IPS-18a (cell line): ENCODE measurements around the gene TRA2B.
"Not testable (repeated sequence)": the region's sequence is repeated elsewhere in the genome, so short reads cannot be mapped to it uniquely, and the experiment has no call there.

Experiments
- H3K27ac ChIP-seq: one replicate; pipeline ENCODE4 v1.5.1; 2013; ENCODE audit warnings: low read length
- H3K27me3 ChIP-seq: one replicate; pipeline ENCODE4 v1.6.1; 2013; ENCODE audit warnings: mild to moderate bottlenecking, low read length; ENCODE audit not compliant: control insufficient read depth, insufficient read depth
- H3K36me3 ChIP-seq: one replicate; pipeline ENCODE4 v1.6.1; 2013; ENCODE audit warnings: low read depth, low read length; ENCODE audit not compliant: control insufficient read depth
- H3K4me1 ChIP-seq: one replicate; pipeline ENCODE4 v1.6.1; 2013; ENCODE audit warnings: low read depth, low read length; ENCODE audit not compliant: control insufficient read depth
- H3K4me3 ChIP-seq: one replicate; pipeline ENCODE4 v1.5.1; 2013; ENCODE audit warnings: low read length
- H3K9ac ChIP-seq: one replicate; pipeline ENCODE4 v1.6.1; 2013; ENCODE audit warnings: mild to moderate bottlenecking, low read length, moderate library complexity
- H3K9me3 ChIP-seq: one replicate; pipeline ENCODE4 v1.6.1; 2013; ENCODE audit warnings: low read depth, low read length; ENCODE audit not compliant: control insufficient read depth

The TRA2B gene

GRCh38 chr3:185920184-185920583 lies 17.6 kb downstream of the TRA2B start:
- no peak overlapping the region for H3K9ac ChIP-seq
- H3K9me3 ChIP-seq, result no peaks in the 10 kb centered on the region

GRCh38 chr3:185916042-185916833 lies 21.6 kb downstream of the TRA2B start:
- H3K27ac ChIP-seq, result no peak overlapping the region
- H3K9me3 ChIP-seq, result no peaks in the 10 kb centered on the region
- no peaks in the 10 kb centered on the region for H3K27me3 ChIP-seq
- no peak overlapping the region for H3K9ac ChIP-seq
- peaks cover 83% of the 10 kb centered on the region for H3K36me3 ChIP-seq
- no peak overlapping the region for H3K4me3 ChIP-seq
- H3K4me1 ChIP-seq, result no peaks in the 10 kb centered on the region

More at GRCh38 chr3:185920184-185920583, 17.6 kb downstream of the TRA2B start:
- H3K27ac ChIP-seq, result no peak overlapping the region
- no peaks in the 10 kb centered on the region for H3K27me3 ChIP-seq
- H3K36me3 ChIP-seq, result peaks cover 100% of the 10 kb centered on the region
- H3K4me1 ChIP-seq, result no peaks in the 10 kb centered on the region
- H3K4me3 ChIP-seq, result no peak overlapping the region

DNA sequence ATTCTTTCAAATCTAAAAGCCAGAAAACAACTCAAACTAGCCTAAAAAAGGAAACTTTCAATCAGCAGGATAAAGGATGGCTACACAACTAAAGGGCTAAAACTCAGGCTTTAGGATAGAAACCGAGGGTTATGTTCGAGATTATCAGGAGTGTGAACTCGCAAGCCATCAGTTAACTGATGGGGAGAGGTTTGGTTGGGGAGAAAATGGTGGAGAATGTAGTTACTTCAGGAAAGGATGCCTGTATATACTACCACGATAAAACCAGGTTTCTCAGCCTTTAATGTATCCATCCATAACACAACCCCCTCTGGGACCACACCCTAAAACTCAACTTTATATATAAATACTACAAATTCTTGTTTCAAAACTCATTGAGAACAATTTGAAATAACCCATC lies 22.2 kb downstream of the TRA2B start:
- Histone ChIP-seq H3K36me3 (peaks cover 77% of the 10 kb centered on the region), H3K27me3 (no peaks in the 10 kb centered on the region)

GRCh38 chr3:185914911-185915629 lies 22.7 kb downstream of the TRA2B start:
- Histone ChIP-seq H3K9me3 (no peaks in the 10 kb centered on the region), H3K27ac (no peak overlapping the region), H3K36me3 (peaks cover 71% of the 10 kb centered on the region), H3K4me3 (no peak overlapping the region), H3K27me3 (no peaks in the 10 kb centered on the region), H3K9ac (no peak overlapping the region), H3K4me1 (no peaks in the 10 kb centered on the region)

More for the DNA sequence above, 22.2 kb downstream of the TRA2B start:
- Histone ChIP-seq H3K4me3 (no peak overlapping the region), H3K27ac (no peak overlapping the region), H3K9ac (no peak overlapping the region), H3K4me1 (no peaks in the 10 kb centered on the region), H3K9me3 (no peaks in the 10 kb centered on the region)

DNA sequence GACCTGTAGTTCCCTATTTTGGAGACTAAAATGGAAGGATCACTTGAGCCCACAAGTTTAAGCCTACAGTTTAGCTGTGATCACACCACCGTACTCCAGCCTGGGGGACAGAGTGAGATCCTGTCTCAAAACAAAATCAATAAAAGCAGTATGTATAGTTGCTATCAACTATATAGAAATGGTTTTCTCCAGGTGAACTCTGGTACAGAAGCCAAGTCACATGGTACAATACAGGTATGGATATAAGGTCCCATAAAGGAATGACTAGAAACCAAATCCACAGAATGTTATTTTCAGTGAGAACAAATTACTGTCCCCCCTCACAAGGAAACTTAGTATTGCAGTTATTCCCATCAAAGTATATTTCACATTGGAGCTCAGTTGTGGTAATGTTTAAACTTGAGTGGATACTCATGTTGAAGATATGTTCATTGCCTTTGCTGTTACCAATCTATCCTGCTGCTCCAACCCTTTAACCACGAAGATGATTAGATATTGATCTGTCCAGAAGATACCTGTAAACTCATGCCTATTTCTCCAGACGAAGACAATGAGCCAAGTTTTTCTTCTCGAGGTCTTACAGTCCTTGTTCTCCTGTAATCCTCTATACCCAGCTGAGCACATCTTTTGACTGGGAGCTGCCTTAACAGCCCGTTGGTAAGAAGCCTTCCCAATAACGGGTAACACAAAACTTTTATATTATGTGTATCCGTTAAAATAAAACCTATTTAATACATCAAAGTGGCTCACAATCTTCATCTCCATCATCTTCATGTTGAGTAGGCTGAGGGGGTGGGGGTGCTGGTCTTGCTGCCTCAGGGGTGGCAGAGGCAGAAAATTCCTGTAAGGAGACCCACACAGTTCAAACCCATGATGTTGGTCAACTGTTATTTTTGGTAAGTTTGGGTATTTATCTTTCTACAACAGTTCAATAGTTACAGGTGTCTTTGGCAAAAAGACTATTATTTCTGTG lies 24.6 kb downstream of the TRA2B start:
- no peak overlapping the region for H3K27ac ChIP-seq
- no peaks in the 10 kb centered on the region for H3K4me1 ChIP-seq
- peaks cover 53% of the 10 kb centered on the region for H3K36me3 ChIP-seq
- no peaks in the 10 kb centered on the region for H3K27me3 ChIP-seq
- no peak overlapping the region for H3K4me3 ChIP-seq
- H3K9ac ChIP-seq, result no peak overlapping the region
- H3K9me3 ChIP-seq, result no peaks in the 10 kb centered on the region

GRCh38 chr3:185912512-185912911 lies 25.3 kb downstream of the TRA2B start:
- no peak overlapping the region for H3K27ac ChIP-seq
- peaks cover 46% of the 10 kb centered on the region for H3K36me3 ChIP-seq
- no peaks in the 10 kb centered on the region for H3K9me3 ChIP-seq
- H3K4me3 ChIP-seq, result no peak overlapping the region
- no peaks in the 10 kb centered on the region for H3K4me1 ChIP-seq
- H3K9ac ChIP-seq, result no peak overlapping the region
- no peaks in the 10 kb centered on the region for H3K27me3 ChIP-seq

GRCh38 chr3:185911076-185911448 lies 26.8 kb downstream of the TRA2B start:
- H3K9ac ChIP-seq, H3K4me1 ChIP-seq, H3K4me3 ChIP-seq, H3K9me3 ChIP-seq, H3K27me3 ChIP-seq, H3K27ac ChIP-seq: not testable (repeated sequence)
- H3K36me3 ChIP-seq, result peaks cover 31% of the 10 kb centered on the region

- not testable (repeated sequence) for H3K27ac ChIP-seq, H3K4me1 ChIP-seq, H3K4me3 ChIP-seq, H3K9ac ChIP-seq, H3K9me3 ChIP-seq, H3K27me3 ChIP-seq
- peaks cover 26% of the 10 kb centered on the region for H3K36me3 ChIP-seq
These were observed 27.3 kb downstream of the TRA2B start for GRCh38 chr3:185910322-185911075.

GRCh38 chr3:185909913-185910312 lies 27.9 kb downstream of the TRA2B start:
- not testable (repeated sequence) for H3K27ac ChIP-seq, H3K4me3 ChIP-seq, H3K9me3 ChIP-seq, H3K9ac ChIP-seq, H3K27me3 ChIP-seq, H3K4me1 ChIP-seq
- H3K36me3 ChIP-seq, result peaks cover 20% of the 10 kb centered on the region

DNA sequence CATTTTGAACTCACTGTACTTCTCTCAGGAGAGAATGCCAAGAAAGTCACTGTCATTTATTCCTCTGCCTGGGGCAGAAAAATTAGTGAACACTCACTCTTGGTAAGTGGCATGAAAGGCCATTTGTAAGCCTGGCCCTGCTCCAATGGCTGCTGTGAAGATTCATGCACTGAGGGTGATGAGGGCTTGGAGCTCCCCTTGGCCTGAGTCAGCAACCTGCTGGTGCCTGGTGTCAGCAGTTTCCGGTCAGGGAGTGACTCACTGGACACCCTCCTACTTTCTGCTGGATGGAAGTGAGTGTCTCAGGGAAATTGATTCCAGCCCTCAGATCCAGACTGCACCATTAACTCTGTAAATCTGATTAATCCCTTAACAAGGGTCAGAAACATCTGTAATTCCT lies 37.6 kb downstream of the TRA2B start:
- Histone ChIP-seq H3K36me3 (no peaks in the 10 kb centered on the region), H3K9ac (no peak overlapping the region), H3K4me1 (no peaks in the 10 kb centered on the region), H3K27ac (no peak overlapping the region), H3K9me3 (no peaks in the 10 kb centered on the region), H3K4me3 (no peak overlapping the region), H3K27me3 (no peaks in the 10 kb centered on the region)

GRCh38 chr3:185896636-185897035 lies 41.2 kb downstream of the TRA2B start:
- Histone ChIP-seq H3K9ac (no peak overlapping the region), H3K9me3 (no peaks in the 10 kb centered on the region), H3K27ac (no peak overlapping the region), H3K4me3 (no peak overlapping the region), H3K27me3 (no peaks in the 10 kb centered on the region), H3K36me3 (no peaks in the 10 kb centered on the region), H3K4me1 (no peaks in the 10 kb centered on the region)
